ENCODE results near the gene LCE1B.

Gene LCE1B

GRCh38 chr1:152811671-152812070 is at the start of gene LCE1B:
Gene LCE1B, plus strand, starts transcription at chr1:152811971. Its CDS starts 476 bp downstream, at chr1:152812447.
- no peaks in the 10 kb centered on the region for H3K4me1 ChIP-seq (ENCODE audit: control insufficient read depth, insufficient read depth, low read length)
- no peak within 1 kb of the TSS for H3K27ac ChIP-seq (ENCODE audit: extremely low read depth, low read depth, low read length)
- H3K9me3 ChIP-seq (ENCODE audit: control insufficient read depth, insufficient read depth, low read depth, low read length) = no peaks in the 10 kb centered on the region
- no peaks in the 10 kb centered on the region for H3K36me3 ChIP-seq (ENCODE audit: control insufficient read depth in 2 of 2, insufficient read depth in 1 of 2, low read length in 2 of 2)
- ChIA-PET CTCF (no interaction called here), POLR2A (no interaction called here)
- no peak within 1 kb of the TSS for H3K4me3 ChIP-seq (ENCODE audit: low read depth, low read length)
- no peak for TF ChIP-seq ZNF558 (tag by site-specific recombination; IDR thresholded peaks at IDR 0.05)
- TF ChIP-seq ZNF48 (tag by site-specific recombination; IDR thresholded peaks at IDR 0.05) = no peak
- no peak for TF ChIP-seq ZNF26 (tag by site-specific recombination; IDR thresholded peaks at IDR 0.05)
- no peak for TF ChIP-seq ZNF777 (tag by site-specific recombination; IDR thresholded peaks at IDR 0.05; ENCODE audit: borderline replicate concordance)
- no peak for TF ChIP-seq ZNF561 (tag by site-specific recombination; IDR thresholded peaks at IDR 0.05; ENCODE audit: borderline replicate concordance)

GRCh38 chr1:152768847-152769533 is 42.8 kb upstream of the LCE1B start:
- no peaks in the 10 kb centered on the region for H3K4me1 ChIP-seq (ENCODE audit: control insufficient read depth, insufficient read depth, low read length)
- H3K9me3 ChIP-seq (ENCODE audit: control insufficient read depth, insufficient read depth, low read depth, low read length) = no peaks in the 10 kb centered on the region
- H3K36me3 ChIP-seq (ENCODE audit: control insufficient read depth in 2 of 2, insufficient read depth in 1 of 2, low read length in 2 of 2) = no peaks in the 10 kb centered on the region
- no peak overlapping the region for H3K4me3 ChIP-seq (ENCODE audit: low read depth, low read length)
- POLR2A ChIA-PET = no interaction called here
- CTCF ChIA-PET = interaction anchor here (1.0 to 3.5 kb wide), 2 partner anchors 9 to 115 kb away, joined by 3 to 21 read pairs; no protein-coding TSS in a partner anchor
- H3K27ac ChIP-seq (ENCODE audit: extremely low read depth, low read depth, low read length) = no peak overlapping the region
- TF ChIP-seq ZNF707 (tag by site-specific recombination; IDR thresholded peaks at IDR 0.05) (no peak), ZNF350 (tag by site-specific recombination; IDR thresholded peaks at IDR 0.05) (no peak), ZSCAN5A (tag by site-specific recombination; IDR thresholded peaks at IDR 0.05) (no peak), ZNF585B (tag by site-specific recombination; IDR thresholded peaks at IDR 0.05) (no peak), ZBTB48 (tag by site-specific recombination; IDR thresholded peaks at IDR 0.05) (no peak), ZNF549 (tag by site-specific recombination; IDR thresholded peaks at IDR 0.05) (no peak), ZNF639 (tag by site-specific recombination; IDR thresholded peaks at IDR 0.05) (no peak), RBAK (tag by site-specific recombination; IDR thresholded peaks at IDR 0.05) (no peak), KLF7 (tag by site-specific recombination; IDR thresholded peaks at IDR 0.05; ENCODE audit: borderline replicate concordance) (no peak), PATZ1 (tag by site-specific recombination; IDR thresholded peaks at IDR 0.05) (no peak), PRDM10 (tag by site-specific recombination; IDR thresholded peaks at IDR 0.05) (no peak), HOXD13 (CRISPR knock-in tag; IDR thresholded peaks at IDR 0.05; ENCODE audit: borderline replicate concordance) (no peak), ZNF776 (tag by site-specific recombination; IDR thresholded peaks at IDR 0.05; ENCODE audit: borderline replicate concordance) (no peak), ZNF521 (tag by site-specific recombination; IDR thresholded peaks at IDR 0.05) (no peak), ZNF211 (tag by site-specific recombination; IDR thresholded peaks at IDR 0.05; ENCODE audit: low read depth) (no peak), ZNF335 (tag by site-specific recombination; conservative IDR thresholded peaks at IDR 0.05) (no peak), ZSCAN16 (tag by site-specific recombination; IDR thresholded peaks at IDR 0.05) (no peak), HOXA7 (CRISPR knock-in tag; IDR thresholded peaks at IDR 0.05; ENCODE audit: borderline replicate concordance) (no peak), KLF16 (tag by site-specific recombination; IDR thresholded peaks at IDR 0.05) (no peak)
